Lower lobe of right lung (tissue), 2 donors: ENCODE results near the gene DCUN1D4. TPM values are rescaled to one million over a fixed set of nuclear protein-coding genes. Genes with fewer than 3 reads are reported as not detected.

Experiments
- ATAC-seq, 2 donors: fragments of 200-7000 bp; cut with Tn5 transposase; one replicate each; pipeline ENCODE4 v1.9.1; 2020 to 2022; ENCODE audit warnings: mild to moderate bottlenecking in 2 of 2, moderate library complexity in 2 of 2
- DNase-seq: peaks from one replicate; pipeline ENCODE4 v3.0.0-alpha.2; 2020
- H3K27ac ChIP-seq: fragments of 200-600 bp; one replicate; pipeline ENCODE4 v1.8.0; 2022
- H3K27me3 ChIP-seq: fragments of 200-600 bp; one replicate; pipeline ENCODE4 v1.8.0; 2022; ENCODE audit warnings: low read depth
- H3K36me3 ChIP-seq: fragments of 200-600 bp; one replicate; pipeline ENCODE4 v1.8.0; 2022; ENCODE audit warnings: mild to moderate bottlenecking
- H3K4me1 ChIP-seq: fragments of 200-600 bp; one replicate; pipeline ENCODE4 v1.8.0; 2022
- H3K4me3 ChIP-seq: fragments of 200-600 bp; one replicate; pipeline ENCODE4 v1.8.0; 2022; ENCODE audit warnings: mild to moderate bottlenecking
- H3K9me3 ChIP-seq: fragments of 200-600 bp; one replicate; pipeline ENCODE4 v1.8.0; 2022
- CTCF ChIP-seq: fragments of 200-600 bp; IDR thresholded peaks from one replicate; pipeline ENCODE4 v1.8.0; 2022; ENCODE audit warnings: antibody characterized with exemption, mild to moderate bottlenecking
- intact Hi-C: fragments of 100-400 bp; cut with DNase I; formaldehyde crosslinking; loops from one replicate; pipeline ENCODE4 v1.11.0; 2022
- total RNA-seq: library from RNA; stranded (reverse); fragmentation: NEBNext Ultra II Directional; extraction: Animal tissue kit (Norgen Biotek cat#: 25700); gene quantifications from one replicate; pipeline ENCODE4 v1.2.1, GENCODE V29; 2021
- donor health status: DM: no; HTN: yes; CAD: no; lungs with severe emphysema.

Gene DCUN1D4
- total RNA-seq, 1 donor from 2014 or later, result 49.5 TPM

GRCh38 chr4:51895816-51896408 lies 53.0 kb downstream of the DCUN1D4 start:
- ATAC-seq, result peak; percentile 89 to 92
- no peak for DNase-seq
- Histone ChIP-seq H3K4me3 (no peak overlapping the region), H3K36me3 (peaks cover 45% of the 10 kb centered on the region), H3K4me1 (no peaks in the 10 kb centered on the region), H3K9me3 (no peaks in the 10 kb centered on the region), H3K27me3 (no peaks in the 10 kb centered on the region), H3K27ac (no peak overlapping the region)
- intact Hi-C loops, result no loop called here
- peak; percentile 79 for TF ChIP-seq CTCF

GRCh38 chr4:51901363-51901762 lies 58.4 kb downstream of the DCUN1D4 start:
- TF ChIP-seq CTCF, result no peak
- Histone ChIP-seq H3K4me1 (peaks cover 7% of the 10 kb centered on the region), H3K27me3 (no peaks in the 10 kb centered on the region), H3K27ac (no peak overlapping the region), H3K4me3 (no peak overlapping the region), H3K36me3 (peaks cover 46% of the 10 kb centered on the region), H3K9me3 (no peaks in the 10 kb centered on the region)
- no peak for DNase-seq
- peak in 1 of 2 donors; percentile 11 for ATAC-seq
- intact Hi-C loops, result no loop called here

- Histone ChIP-seq H3K4me1 (peaks cover 16% of the 10 kb centered on the region), H3K9me3 (no peaks in the 10 kb centered on the region), H3K27me3 (no peaks in the 10 kb centered on the region), H3K4me3 (no peak overlapping the region), H3K27ac (no peak overlapping the region), H3K36me3 (peaks cover 54% of the 10 kb centered on the region)
- DNase-seq (no peak), ATAC-seq (peak; percentile 65 to 69)
- intact Hi-C loops, result no loop called here
- no peak for TF ChIP-seq CTCF
Observed at GRCh38 chr4:51906167-51906958, 63.4 kb downstream of the DCUN1D4 start.

GRCh38 chr4:51907006-51907669 lies 64.2 kb downstream of the DCUN1D4 start:
- ATAC-seq (no peak), DNase-seq (no peak)
- intact Hi-C loops, result no loop called here
- peaks cover 16% of the 10 kb centered on the region for H3K4me1 ChIP-seq
- H3K27me3 ChIP-seq, result no peaks in the 10 kb centered on the region
- H3K4me3 ChIP-seq, result no peak overlapping the region
- H3K27ac ChIP-seq, result no peak overlapping the region
- H3K36me3 ChIP-seq, result peaks cover 59% of the 10 kb centered on the region
- TF ChIP-seq CTCF, result no peak
- H3K9me3 ChIP-seq, result no peaks in the 10 kb centered on the region

GRCh38 chr4:51909236-51909703 lies 66.3 kb downstream of the DCUN1D4 start:
- DNase-seq, result no peak
- H3K4me1 ChIP-seq, result peaks cover 16% of the 10 kb centered on the region
- intact Hi-C loops, result no loop called here
- no peak for TF ChIP-seq CTCF
- no peaks in the 10 kb centered on the region for H3K9me3 ChIP-seq
- no peak for ATAC-seq
- peaks cover 75% of the 10 kb centered on the region for H3K36me3 ChIP-seq
- H3K27ac ChIP-seq, result no peak overlapping the region
- H3K27me3 ChIP-seq, result no peaks in the 10 kb centered on the region
- H3K4me3 ChIP-seq, result no peak overlapping the region
